Activated naive CD4-positive, alpha-beta T cell treated with anti-CD3 and anti-CD28 coated beads, Interleukin-2, amount 50 U/mL, for 16 hours (primary cell): Measurements from ENCODE around the gene RAC3.
A peak's percentile ranks its signal among the peaks of the same experiment; 100 is the strongest.

Experiments
- DNase-seq: peaks from one replicate; pipeline ENCODE4 v3.0.0-alpha.2; 2020

The RAC3 gene

DNA sequence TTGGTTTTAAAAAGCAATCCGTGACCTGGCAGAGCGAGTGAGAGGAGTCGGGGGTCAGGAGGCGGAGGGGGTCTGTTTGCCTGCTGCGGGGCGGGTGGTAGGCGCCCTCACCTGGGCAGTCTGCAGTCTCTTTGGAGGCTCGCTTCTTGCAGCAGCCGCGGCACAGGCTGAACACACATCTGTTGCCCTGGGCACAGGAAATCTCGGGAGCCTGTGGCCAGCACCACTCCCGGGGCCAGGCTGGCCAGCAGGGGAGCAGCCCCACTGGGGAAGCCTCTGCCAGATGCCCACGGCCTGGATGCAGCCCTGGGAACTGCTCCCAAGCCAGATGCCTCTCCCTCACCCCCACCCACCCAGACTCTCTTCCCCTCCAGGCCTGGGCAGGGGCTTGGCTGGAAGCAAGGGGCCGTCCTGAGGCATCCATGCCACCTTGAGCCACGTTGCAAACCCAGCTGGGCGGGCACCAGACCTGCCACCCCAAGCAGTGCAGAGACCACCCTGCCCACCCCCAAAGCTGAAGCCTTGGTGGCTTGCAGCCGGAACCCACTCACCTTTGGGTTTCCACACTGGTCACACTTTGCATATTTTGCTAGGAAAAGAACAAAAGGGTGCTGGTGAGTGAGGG, 26.9 kb downstream of the RAC3 start:
- no peak for DNase-seq

- DNase-seq, result no peak
Measured at GRCh38 chr17:82058855-82059249, 27.4 kb downstream of the RAC3 start.

DNA sequence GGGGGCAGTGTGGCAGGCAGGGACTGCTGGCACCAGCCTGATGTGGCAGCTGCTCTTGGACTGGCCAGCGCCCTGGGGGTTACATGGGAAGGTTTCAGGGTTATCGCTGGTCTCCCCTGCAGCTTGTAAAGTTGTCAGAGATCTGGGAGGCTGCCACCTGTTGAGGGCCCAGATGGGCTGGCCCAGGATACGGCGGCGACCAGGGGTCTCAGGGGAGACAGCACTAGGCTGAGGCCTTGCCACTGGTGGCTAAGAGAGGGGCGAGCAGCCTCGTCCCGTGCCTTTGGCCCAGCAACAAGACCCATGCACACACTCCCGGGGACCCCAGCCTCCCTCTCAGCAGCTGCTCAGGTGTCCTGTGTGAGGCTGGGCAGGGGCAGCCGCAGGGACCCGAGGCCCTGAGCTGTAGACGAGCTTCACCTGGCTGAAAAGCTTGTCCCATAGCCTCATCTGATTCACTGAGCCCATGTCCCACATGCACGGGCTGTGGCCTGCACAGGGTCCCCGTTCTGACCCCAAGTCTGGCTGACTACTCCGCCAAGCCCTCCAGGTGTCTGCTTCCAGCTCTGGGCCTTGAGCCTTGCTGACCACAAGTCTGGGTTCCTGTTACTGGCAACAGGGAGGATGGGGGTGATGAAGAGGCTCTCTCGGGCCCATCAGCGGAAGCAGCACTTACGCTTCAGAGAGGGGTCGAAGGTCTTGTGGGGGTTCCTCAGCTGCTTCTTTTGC, 28.0 kb downstream of the RAC3 start:
- DNase-seq, result no peak

DNA sequence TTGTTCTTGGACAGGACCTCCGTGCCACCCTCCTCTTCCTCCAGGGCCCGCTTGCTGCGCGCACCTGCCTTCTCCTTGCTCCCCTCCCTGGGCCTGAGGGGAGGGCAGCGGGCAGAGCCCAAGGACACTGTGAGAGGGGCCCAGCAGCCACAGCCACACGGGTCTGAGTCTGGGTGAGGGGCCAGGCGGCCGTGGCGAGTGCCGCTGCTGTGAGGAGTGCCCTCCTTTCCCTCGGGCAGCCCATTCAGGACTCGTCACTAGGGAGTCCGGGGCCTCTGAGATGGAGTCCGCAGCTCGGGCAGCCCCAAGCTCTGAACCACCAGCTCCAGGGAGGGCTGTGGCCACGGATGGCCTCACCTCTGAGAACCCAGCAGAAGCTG, 28.5 kb downstream of the RAC3 start:
- no peak for DNase-seq

DNA sequence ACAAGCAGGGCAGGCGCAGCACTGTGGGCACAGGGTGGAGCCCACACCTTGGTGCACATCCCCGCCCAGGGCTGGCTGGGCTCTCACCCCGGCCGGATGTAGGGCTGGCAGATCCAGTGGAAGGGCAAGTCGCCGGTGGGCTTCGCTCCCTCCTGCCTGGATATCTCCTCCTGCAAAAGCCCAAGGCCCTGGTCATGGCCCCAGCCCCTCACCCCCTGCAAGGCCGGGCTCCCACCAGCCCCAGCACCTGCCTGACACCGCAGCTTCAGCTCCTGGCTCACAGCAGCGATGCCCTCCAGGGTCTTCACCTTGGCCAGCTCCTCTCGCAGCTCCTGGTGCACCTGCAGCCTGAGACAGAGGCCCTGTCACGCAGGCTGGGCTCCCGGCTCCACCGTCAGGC, 29.1 kb downstream of the RAC3 start:
- DNase-seq, result no peak

DNA sequence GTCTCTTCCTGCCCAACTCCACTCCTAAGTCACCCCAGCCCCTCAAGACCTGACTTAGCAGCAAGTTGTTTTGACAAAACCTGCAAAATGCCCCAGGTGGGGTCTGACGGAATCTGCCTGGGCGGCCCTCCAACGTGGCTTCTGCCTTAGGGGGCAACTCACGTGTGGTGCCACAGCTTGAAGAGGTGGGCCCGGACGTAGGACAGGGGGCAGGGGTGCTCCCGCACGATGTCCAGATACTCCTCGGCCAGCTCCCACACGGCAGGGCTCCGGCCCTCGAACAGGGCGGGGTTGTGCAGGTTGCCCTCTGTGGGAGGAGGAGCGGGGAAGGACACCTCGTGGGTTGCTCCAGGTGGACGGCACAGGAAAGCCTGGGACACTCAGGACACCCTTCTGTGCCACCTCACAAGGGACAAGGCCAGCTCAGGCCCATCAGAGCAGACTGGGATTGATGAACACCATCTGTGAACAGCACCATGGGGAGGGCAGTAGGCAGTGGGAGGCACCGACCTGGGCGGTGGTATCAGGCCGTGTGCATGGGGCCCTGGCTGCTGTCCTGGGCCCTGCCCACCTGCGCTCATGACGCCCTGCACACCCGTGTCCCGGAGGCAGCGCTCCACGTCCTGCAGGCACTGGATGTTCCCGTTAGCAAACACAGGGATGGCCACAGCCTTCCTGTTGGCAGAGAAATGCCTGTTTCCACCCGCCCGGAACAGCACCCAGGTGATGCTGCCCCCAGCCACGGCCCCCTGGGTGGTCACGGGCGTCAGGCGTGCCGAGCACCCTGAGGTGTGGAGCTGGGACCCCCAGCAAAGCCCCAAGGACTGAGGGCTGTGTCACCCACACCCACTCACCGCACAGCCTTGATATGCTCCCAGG, 29.8 kb downstream of the RAC3 start:
- no peak for DNase-seq

- DNase-seq, result no peak
Measured at GRCh38 chr17:82062076-82062983, 30.9 kb downstream of the RAC3 start.

DNA sequence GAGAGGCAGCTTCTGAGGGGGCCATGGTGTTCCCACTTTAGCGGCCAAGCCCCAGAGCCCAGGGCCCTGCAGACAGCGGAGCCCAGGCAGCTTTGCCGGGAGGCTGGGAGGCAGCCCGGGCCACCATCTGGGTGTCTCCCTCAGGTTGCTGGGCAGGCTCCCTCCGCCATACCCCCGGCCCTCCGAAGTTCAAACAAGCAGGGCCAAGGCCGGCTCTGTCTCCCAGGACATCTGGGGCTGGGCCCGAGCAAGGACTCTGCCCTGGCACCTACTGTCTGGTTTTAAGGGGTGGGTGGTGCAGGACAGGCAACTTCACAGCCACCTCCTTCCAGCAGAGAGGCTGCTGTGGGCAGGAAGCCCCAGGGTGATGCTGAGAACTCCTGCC, 31.5 kb downstream of the RAC3 start:
- no peak for DNase-seq

GRCh38 chr17:82063424-82064415, 32.2 kb downstream of the RAC3 start:
- DNase-seq, result no peak

DNA sequence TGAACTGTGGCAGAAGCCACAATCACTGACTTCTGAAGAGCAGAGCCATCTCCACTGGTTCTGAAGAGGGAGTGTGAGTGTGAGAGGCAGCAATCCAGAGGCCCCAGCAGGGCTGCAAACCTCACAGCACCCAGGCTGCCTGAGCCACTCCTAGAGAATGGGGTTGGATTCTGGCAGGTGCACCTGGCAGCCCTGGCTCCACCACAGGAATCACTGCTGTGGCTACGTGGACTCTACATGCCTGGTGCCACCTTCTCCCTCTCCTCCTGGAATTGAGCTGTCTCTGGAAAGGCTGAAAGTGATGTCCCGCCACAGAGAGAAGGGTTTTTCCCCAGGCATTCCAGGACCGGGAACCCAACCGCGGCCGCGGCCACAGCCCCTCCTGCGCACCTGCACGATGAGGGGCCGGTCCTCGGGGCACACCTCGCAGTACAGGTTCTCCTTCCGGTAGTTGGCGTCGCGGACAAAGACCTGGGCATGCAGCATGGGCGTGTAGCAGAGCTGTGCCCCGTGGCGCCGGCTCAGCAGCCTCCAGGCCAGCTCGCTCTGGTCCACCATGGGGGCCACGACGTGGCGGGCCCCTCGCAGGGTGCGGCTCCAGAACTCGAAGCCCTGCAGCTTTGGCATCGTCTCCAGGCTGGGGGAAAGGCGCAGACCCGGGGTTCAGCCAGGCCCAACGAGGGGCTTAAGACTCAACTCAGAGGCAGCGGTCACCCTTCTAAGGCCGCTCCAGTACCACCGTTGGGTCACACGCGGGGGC, 33.1 kb downstream of the RAC3 start:
- no peak for DNase-seq

- peak; percentile 53 for DNase-seq
Measured at GRCh38 chr17:82065193-82065637, 33.7 kb downstream of the RAC3 start.

DNA sequence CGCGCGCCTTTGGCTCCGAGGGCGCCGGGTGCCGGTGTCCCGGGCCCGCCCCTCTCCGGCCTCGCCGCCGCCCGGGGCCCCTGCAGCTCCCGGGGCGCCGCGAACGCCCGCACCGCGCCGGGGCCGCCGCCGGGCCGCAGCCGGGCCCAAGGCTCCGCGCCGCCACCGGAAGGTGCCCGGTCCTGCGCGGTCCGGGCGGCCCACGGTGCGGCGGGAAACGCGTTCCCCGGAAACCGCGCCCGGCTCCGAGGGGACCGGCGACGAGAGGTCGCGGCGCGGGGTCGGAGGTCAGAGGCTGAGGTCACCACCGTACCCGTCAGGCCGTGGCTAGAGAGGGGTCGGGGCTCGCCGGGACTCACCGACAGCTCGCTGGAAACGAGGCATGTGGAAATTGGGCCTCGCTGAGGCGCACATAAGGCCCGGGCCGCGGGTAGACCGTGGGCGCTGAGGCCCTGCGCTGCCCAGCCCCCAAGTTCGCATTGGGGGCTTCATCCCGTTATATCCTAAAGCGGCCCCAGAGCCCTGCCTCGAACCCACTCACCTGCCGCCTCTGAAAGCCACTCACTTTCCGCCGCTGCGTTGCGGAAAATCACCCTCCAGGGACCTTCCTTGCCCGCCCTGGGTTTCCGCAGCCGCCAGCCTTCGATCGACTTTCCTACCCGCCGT, 34.3 kb downstream of the RAC3 start, which contains the start of gene DUS1L:
Gene DUS1L (minus strand): TSS at position 167 of the 666 bp plus-strand sequence. CDS start 745 bp downstream, outside the sequence.
- DNase-seq, result peak; percentile 71

GRCh38 chr17:82070611-82071010, 39.1 kb downstream of the RAC3 start:
- no peak for DNase-seq

DNA sequence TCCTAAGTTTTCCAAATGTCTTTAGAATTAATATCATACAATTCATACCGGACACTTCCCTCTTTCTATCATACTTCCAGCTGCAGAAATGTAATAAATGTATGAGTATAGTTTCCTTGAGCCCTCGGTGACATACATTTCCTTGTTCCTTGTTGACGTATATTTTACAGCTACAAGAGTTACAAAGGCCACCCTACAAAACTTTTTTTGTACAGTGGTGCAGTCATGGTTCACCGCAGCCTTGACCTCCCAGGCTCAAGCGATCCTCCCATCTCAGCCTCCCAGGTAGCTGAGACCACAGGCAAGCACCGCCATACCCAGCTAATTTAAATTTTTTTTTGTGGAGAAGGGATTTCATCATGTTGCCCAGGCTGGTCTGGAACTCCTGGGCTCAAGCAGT, 41.3 kb downstream of the RAC3 start:
- no peak for DNase-seq

GRCh38 chr17:82073446-82073845, 42.0 kb downstream of the RAC3 start:
- no peak for DNase-seq

GRCh38 chr17:82076018-82076784, 44.7 kb downstream of the RAC3 start:
- DNase-seq, result no peak

- no peak for DNase-seq
Measured at GRCh38 chr17:82076785-82077591, 45.5 kb downstream of the RAC3 start.
